Prostate gland (tissue), 2 donors: ENCODE data around the gene TBCK. TPM values are rescaled to one million over a fixed set of nuclear protein-coding genes. Genes with fewer than 3 reads are reported as not detected.

ENCODE experiments used
- DNase-seq: peaks from one replicate; pipeline ENCODE4 v3.0.0-alpha.2; 2019; ENCODE audit warnings: low spot score
- H3K27ac ChIP-seq, 2 donors: fragments of 200-600 bp; sonication (generic); 2 replicates each; pipeline ENCODE4 v1.5.1; 2017 to 2019
- H3K27me3 ChIP-seq: fragments of 200-600 bp; sonication (generic); replicated peaks from 2 replicates; pipeline ENCODE4 v1.5.1; 2019; ENCODE audit not compliant: insufficient read depth
- H3K36me3 ChIP-seq, 2 donors: fragments of 200-600 bp; sonication (generic); 1 replicate in 1 of 2; 2 replicates in 1 of 2; pipeline versions ENCODE4 v1.5.1 to v1.8.1; 2017 to 2019
- H3K4me1 ChIP-seq: fragments of 200-600 bp; sonication (generic); replicated peaks from 2 replicates; pipeline ENCODE4 v1.5.1; 2019
- H3K4me3 ChIP-seq, 2 donors: fragments of 200-600 bp; sonication (generic); 2 replicates each; pipeline ENCODE4 v1.5.1; 2017 to 2019
- H3K9me3 ChIP-seq: fragments of 200-600 bp; sonication (generic); 2 replicates; pipeline ENCODE4 v1.5.1; 2017
- POLR2A ChIP-seq: fragments of 450-650 bp; IDR thresholded peaks from one replicate; pipeline ENCODE4 v1.6.1; 2016; ENCODE audit warnings: antibody characterized with exemption, mild to moderate bottlenecking
- POLR2AphosphoS5 ChIP-seq: sonication (generic); formaldehyde crosslinking; IDR thresholded peaks from one replicate; pipeline ENCODE4 v1.6.1; 2017; ENCODE audit warnings: antibody characterized with exemption
- WGBS: methylation state at CpG from one replicate; pipeline ENCODE4 v1.1.5; 2018; 5-methylcytosine and 5-hydroxymethylcytosine counted together
- intact Hi-C: fragments of 100-400 bp; cut with DNase I; formaldehyde crosslinking; loops from one replicate; pipeline ENCODE4 v1.14.2; 2022
- total RNA-seq, 2 donors: library from RNA; depleted of rRNA; stranded (reverse); fragments of >200 nt; gene quantifications; one replicate each; pipeline ENCODE4 v1.1.0, GENCODE V29; 2016
- TF ChIP-seq, protein P1 (sequence below), 4 experiments: fragments of 200-600 bp in 2 of 4; fragments of 450-650 bp in 2 of 4; sonication (generic) in 2 of 4; IDR thresholded peaks; 1 replicate in 3 of 4; 2 replicates in 1 of 4; pipeline ENCODE4 v1.5.1; 2016 to 2019; ENCODE audit warnings: antibody characterized with exemption in 4 of 4, mild to moderate bottlenecking in 2 of 4, moderate library complexity in 2 of 4

TBCK gene
- total RNA-seq, 2 donors from 2014 or later: 29.8 to 32.3 TPM

DNA sequence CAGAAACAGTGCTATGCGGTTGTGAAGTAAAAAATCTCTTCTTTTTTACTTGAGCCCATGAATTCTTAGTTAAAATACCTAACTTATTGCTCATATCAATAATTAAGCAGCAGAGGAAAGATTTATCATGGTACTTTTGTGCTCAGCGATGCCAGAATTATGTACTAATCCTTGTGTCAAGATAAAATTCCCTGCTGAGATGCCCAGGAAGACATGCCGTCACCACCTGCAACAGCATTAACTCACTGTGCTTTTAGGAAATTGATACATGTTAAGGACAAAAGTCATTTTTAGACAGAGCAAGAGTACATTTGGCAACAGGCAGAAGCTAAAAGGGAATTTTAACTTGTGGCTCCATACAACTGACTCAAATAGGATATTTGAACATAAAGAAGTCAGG, 281.8 kb downstream of the TBCK start:
- WGBS: 49% methylated on average over 3 of the region's 3 CpGs

DNA sequence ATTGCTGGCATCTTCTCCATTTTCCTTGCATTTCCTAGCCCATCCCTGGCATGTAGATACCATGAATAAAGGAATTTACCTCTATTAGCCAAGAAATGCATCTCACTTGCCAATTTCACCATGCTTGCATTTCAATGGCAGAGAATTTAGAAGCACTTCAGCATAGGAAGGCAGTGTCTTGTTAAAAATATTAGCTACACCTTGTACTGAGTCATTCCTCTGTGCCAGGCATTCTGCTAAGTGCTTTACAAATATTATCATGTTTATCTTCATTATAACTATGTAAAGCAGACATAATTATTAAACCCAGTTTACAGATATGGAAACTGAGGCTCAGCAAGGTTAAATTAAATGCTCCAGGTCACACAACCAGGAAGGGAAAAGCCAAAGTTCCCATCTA, 282.5 kb downstream of the TBCK start:
- no peaks in the 10 kb centered on the region for H3K9me3 ChIP-seq
- H3K4me1 ChIP-seq: no peaks in the 10 kb centered on the region
- no peaks in the 10 kb centered on the region for H3K36me3 ChIP-seq
- TF ChIP-seq POLR2A (no peak), POLR2AphosphoS5 (no peak)
- TF ChIP-seq, protein P1, sequence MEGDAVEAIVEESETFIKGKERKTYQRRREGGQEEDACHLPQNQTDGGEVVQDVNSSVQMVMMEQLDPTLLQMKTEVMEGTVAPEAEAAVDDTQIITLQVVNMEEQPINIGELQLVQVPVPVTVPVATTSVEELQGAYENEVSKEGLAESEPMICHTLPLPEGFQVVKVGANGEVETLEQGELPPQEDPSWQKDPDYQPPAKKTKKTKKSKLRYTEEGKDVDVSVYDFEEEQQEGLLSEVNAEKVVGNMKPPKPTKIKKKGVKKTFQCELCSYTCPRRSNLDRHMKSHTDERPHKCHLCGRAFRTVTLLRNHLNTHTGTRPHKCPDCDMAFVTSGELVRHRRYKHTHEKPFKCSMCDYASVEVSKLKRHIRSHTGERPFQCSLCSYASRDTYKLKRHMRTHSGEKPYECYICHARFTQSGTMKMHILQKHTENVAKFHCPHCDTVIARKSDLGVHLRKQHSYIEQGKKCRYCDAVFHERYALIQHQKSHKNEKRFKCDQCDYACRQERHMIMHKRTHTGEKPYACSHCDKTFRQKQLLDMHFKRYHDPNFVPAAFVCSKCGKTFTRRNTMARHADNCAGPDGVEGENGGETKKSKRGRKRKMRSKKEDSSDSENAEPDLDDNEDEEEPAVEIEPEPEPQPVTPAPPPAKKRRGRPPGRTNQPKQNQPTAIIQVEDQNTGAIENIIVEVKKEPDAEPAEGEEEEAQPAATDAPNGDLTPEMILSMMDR (IDR thresholded peaks at IDR 0.05): no peak
- H3K4me3 ChIP-seq: no peak overlapping the region
- H3K27ac ChIP-seq: no peak overlapping the region
- H3K27me3 ChIP-seq: no peaks in the 10 kb centered on the region
- intact Hi-C loops: no loop called here
- no peak for DNase-seq

More for the DNA sequence above, 281.8 kb downstream of the TBCK start:
- H3K9me3 ChIP-seq: no peaks in the 10 kb centered on the region
- intact Hi-C loops: no loop called here
- no peak overlapping the region for H3K27ac ChIP-seq
- no peaks in the 10 kb centered on the region for H3K36me3 ChIP-seq
- H3K27me3 ChIP-seq: no peaks in the 10 kb centered on the region
- DNase-seq: no peak
- TF ChIP-seq, protein P1 (IDR thresholded peaks at IDR 0.05): no peak
- TF ChIP-seq POLR2AphosphoS5: no peak
- TF ChIP-seq POLR2A: no peak
- H3K4me3 ChIP-seq: no peak overlapping the region
- no peaks in the 10 kb centered on the region for H3K4me1 ChIP-seq

DNA sequence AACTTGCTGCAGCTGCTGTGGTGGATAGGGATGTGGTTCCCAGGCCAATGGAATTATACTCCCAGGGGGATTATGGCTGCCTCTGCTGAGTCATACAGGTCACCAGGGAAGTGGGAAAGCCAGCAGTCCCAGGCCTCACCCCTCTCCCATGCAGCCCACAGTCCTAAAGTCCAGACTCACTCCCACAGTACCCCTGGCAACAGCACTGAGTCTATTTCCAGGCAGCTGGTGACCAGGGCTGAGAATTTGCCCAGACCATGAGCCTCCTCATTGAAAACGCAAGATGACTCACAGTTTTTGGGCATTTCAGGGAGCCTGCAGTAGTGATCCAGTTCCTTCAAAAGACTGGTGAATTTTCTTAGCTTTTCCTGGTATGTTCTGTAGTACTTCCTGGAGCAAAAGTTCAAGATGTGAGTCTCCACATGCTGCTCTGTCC, 283.1 kb downstream of the TBCK start:
- TF ChIP-seq, protein P1 (IDR thresholded peaks at IDR 0.05): no peak
- TF ChIP-seq POLR2AphosphoS5: no peak
- no peak for TF ChIP-seq POLR2A
- intact Hi-C loops: no loop called here
- Histone ChIP-seq H3K36me3 (no peaks in the 10 kb centered on the region), H3K27ac (no peak overlapping the region), H3K4me3 (no peak overlapping the region), H3K9me3 (no peaks in the 10 kb centered on the region), H3K4me1 (no peaks in the 10 kb centered on the region), H3K27me3 (no peaks in the 10 kb centered on the region)
- no peak for DNase-seq
- 78% methylated on average over 1 of the region's 1 CpG for WGBS

DNA sequence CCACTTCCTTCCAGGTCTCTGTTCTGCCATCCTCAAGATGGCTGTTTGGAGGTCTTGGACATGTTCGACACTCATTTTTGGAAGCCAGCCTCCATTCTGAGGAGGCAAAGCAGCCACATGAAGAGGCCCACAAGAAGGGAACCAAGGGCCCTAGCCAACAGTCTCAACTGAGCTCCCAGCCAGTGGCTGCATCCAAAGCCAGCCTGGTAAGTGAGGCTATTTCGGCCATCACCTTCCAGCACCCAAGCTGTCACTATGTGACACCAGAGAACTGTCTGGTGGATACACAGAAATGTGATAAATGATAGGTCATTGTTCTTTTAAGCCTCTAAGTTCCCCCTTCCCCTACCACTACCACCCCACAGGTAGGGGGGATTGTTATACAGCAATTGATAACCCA, 293.6 kb downstream of the TBCK start:
- H3K4me1 ChIP-seq: no peaks in the 10 kb centered on the region
- no peaks in the 10 kb centered on the region for H3K27me3 ChIP-seq
- H3K9me3 ChIP-seq: no peaks in the 10 kb centered on the region
- 93% methylated on average over 2 of the region's 2 CpGs for WGBS
- intact Hi-C loops: no loop called here
- H3K36me3 ChIP-seq: no peaks in the 10 kb centered on the region
- H3K4me3 ChIP-seq: no peak overlapping the region
- TF ChIP-seq POLR2A (no peak), POLR2AphosphoS5 (no peak)
- TF ChIP-seq, protein P1 (IDR thresholded peaks at IDR 0.05): no peak
- no peak for DNase-seq
- H3K27ac ChIP-seq: no peak overlapping the region

DNA sequence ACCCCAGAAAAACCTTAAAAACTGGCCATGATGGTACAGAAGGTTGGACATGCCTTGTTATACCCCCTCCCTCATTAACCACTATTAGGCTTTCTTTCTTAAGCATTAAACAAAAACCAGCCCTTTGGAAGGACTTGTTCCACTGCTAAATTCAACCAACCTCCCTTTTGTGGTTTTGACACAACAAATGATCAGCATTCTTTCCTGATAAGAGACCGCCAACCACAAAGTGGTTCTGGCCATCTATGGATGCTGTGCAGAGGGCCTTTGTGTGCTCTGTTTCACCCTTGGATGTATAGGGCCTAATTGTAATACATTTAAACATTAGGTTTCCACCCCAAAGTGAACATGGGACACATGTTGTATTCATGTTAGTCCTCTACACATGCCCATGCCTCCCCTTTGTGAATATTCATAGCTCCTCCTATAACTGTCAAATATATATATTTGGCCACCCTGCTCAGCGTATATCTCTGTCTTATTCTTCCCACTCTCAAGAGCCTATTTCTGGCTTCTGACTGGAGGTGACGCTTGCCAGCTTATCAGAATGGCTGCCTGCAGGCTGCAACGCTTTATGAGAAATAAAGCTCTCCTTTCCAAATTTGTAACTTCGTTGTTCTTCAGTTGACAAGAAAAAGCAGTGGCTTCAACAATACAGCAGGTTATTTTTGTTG, 294.1 kb downstream of the TBCK start:
- no peaks in the 10 kb centered on the region for H3K9me3 ChIP-seq
- TF ChIP-seq POLR2A: no peak
- TF ChIP-seq, protein P1 (IDR thresholded peaks at IDR 0.05): no peak
- no peak for TF ChIP-seq POLR2AphosphoS5
- DNase-seq: no peak
- no peak overlapping the region for H3K4me3 ChIP-seq
- intact Hi-C loops: no loop called here
- no peaks in the 10 kb centered on the region for H3K4me1 ChIP-seq
- H3K36me3 ChIP-seq: no peaks in the 10 kb centered on the region
- H3K27ac ChIP-seq: no peak overlapping the region
- 87% methylated on average over 5 of the region's 5 CpGs for WGBS
- H3K27me3 ChIP-seq: no peaks in the 10 kb centered on the region
